Measurements from ENCODE around the gene SNX32.
"Not testable (repeated sequence)": the region's sequence is repeated elsewhere in the genome, so short reads cannot be mapped to it uniquely, and the experiment has no call there.

Gene SNX32

DNA sequence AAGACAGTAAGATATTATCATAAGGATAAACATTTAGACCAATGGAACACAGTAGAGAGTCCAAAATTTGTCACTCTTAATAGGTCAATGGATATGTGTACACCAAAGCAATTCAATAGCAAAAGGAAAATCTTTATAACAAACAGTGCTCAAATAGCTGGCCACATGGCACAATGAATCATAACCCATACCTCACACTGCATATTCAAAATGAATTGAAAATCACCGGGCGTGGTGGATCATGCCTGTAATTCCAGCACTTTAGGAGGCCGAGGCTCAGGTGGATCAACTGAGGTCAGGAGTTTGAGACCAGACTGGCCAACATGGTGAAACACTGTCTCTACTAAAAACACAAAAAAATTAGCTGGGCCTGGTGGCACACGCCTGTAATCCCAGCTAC is 8.4 kb downstream of the SNX32 start:
- Histone ChIP-seq H3K27ac (no peak overlapping the region), H3K4me3 (no peak overlapping the region)
- no peak for TF ChIP-seq CTCF (IDR thresholded peaks at IDR 0.05)
- no peak for DNase-seq (ENCODE audit: low spot score)

DNA sequence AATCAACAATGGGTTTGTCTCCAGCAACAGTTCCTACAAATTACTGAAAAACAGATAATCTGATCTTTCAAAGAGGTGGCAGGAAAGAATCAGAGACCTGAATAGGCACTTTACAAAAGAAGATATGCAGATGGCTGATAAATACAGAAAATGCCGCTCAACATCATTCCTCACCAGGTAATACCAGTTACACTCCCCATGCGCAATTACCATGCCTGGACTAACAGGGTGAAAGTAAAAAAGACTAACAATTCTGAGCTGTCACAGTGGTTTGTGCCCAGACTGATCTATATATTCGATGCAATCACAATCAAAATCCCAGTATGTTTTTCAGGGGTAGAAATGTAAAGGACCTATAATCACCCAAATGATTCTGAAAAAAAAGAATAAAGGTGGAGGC is 10.0 kb downstream of the SNX32 start:
- Histone ChIP-seq H3K27ac (no peak overlapping the region), H3K4me3 (no peak overlapping the region)
- TF ChIP-seq CTCF (IDR thresholded peaks at IDR 0.05) = no peak
- DNase-seq (ENCODE audit: low spot score) = no peak

- Histone ChIP-seq H3K27ac (no peak overlapping the region), H3K4me3 (no peak overlapping the region)
- no peak for DNase-seq (ENCODE audit: low spot score)
- TF ChIP-seq CTCF (IDR thresholded peaks at IDR 0.05) = no peak
Measured at GRCh38 chr11:65844231-65844872, 10.6 kb downstream of the SNX32 start.

- Histone ChIP-seq H3K4me3 (no peak overlapping the region), H3K27ac (no peak overlapping the region)
- DNase-seq (ENCODE audit: low spot score) = no peak
- TF ChIP-seq CTCF (IDR thresholded peaks at IDR 0.05) = no peak
Measured at GRCh38 chr11:65847746-65848145, 14.0 kb downstream of the SNX32 start.

DNA sequence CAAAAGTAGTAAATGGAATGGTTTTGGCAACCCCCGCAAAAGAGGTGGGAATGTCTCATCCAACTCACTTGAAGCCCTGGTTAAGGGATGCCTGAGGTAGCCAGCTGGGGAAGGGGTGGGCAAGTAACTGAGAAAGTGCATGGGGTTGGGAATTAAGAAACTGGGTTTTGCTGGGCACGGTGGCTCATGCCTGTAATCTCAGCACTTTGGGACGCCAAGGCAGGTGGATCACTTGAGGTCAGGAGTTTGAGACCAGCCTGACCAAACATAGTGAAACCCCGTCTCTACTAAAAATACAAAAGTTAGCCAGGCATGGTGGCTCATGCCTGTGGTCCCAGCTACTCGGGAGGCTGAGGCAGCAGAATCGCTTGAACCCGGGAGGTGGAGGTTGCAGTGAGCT is 14.9 kb downstream of the SNX32 start:
- not testable (repeated sequence) for H3K4me3 ChIP-seq; H3K27ac ChIP-seq; DNase-seq (ENCODE audit: low spot score)

- DNase-seq (ENCODE audit: low spot score) = no peak
- Histone ChIP-seq H3K4me3 (no peak overlapping the region), H3K27ac (no peak overlapping the region)
- TF ChIP-seq CTCF (IDR thresholded peaks at IDR 0.05) = no peak
Measured at GRCh38 chr11:65849366-65849765, 15.6 kb downstream of the SNX32 start.

GRCh38 chr11:65849771-65850216 is 16.0 kb downstream of the SNX32 start:
- no peak for TF ChIP-seq CTCF (IDR thresholded peaks at IDR 0.05)
- no peak overlapping the region for H3K4me3 ChIP-seq
- no peak for DNase-seq (ENCODE audit: low spot score)
- no peak overlapping the region for H3K27ac ChIP-seq
